ENCODE results near the gene RPL38.
"Not testable (repeated sequence)": the region's sequence is repeated elsewhere in the genome, so short reads cannot be mapped to it uniquely, and the experiment has no call there.

DNA sequence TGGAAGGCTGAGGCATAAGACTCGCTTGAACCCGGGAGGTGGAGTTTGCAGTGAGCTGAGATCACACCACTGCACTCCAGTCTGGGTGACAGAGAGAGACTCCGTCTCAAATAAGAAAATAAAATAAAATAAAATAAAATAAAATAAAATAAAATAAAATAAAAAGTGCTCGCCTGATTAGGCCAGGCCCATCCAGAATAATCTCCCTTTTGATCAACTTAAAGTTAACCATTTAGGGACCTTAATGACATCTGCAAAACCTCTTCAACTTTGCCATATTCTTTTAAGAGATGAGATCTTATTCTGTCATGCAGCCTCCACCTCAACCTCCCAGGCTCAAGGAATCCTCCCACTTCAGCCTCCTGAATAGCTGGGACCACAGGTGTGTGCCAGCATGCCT is 14.8 kb upstream of the RPL38 start:
- TF ChIP-seq, protein P1, sequence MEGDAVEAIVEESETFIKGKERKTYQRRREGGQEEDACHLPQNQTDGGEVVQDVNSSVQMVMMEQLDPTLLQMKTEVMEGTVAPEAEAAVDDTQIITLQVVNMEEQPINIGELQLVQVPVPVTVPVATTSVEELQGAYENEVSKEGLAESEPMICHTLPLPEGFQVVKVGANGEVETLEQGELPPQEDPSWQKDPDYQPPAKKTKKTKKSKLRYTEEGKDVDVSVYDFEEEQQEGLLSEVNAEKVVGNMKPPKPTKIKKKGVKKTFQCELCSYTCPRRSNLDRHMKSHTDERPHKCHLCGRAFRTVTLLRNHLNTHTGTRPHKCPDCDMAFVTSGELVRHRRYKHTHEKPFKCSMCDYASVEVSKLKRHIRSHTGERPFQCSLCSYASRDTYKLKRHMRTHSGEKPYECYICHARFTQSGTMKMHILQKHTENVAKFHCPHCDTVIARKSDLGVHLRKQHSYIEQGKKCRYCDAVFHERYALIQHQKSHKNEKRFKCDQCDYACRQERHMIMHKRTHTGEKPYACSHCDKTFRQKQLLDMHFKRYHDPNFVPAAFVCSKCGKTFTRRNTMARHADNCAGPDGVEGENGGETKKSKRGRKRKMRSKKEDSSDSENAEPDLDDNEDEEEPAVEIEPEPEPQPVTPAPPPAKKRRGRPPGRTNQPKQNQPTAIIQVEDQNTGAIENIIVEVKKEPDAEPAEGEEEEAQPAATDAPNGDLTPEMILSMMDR (IDR thresholded peaks at IDR 0.05): not testable (repeated sequence)
- not testable (repeated sequence) for TF ChIP-seq POLR2A (IDR thresholded peaks at IDR 0.05)

All from esophagus squamous epithelium (tissue), 4 donors.